ENCODE results near the gene ITPR2.
"Not testable (repeated sequence)": the region's sequence is repeated elsewhere in the genome, so short reads cannot be mapped to it uniquely, and the experiment has no call there.

ITPR2 gene

GRCh38 chr12:26632756-26633155, 200.2 kb downstream of the ITPR2 start:
- no peak for DNase-seq (ENCODE audit: low read depth, low spot score)

- no peak for DNase-seq (ENCODE audit: low read depth, low spot score)
These were observed 201.1 kb downstream of the ITPR2 start for GRCh38 chr12:26631846-26632245.

DNA sequence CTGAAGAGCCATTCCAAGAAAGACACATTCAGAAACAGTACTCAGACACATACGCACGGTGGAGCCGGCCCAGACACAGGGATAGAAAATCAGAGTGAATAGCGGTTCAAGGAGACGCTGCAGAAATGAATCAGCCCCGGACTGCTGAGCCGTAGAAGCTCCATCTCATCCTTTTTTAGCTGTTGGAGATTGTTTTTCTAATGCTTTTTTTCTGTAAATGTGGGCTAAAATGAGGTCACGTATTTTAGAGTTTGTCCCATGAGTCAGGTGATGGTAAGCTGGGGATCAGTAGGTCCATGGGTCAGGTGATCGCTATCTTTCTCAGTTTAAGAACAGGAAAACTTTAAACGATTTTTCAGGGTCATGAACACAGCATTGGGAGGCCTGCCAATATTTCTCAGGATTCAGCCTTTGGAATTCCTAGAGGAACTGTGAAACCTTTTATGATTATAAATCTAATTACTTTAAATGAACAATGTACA, 202.4 kb downstream of the ITPR2 start:
- DNase-seq (ENCODE audit: low read depth, low spot score), result no peak

DNA sequence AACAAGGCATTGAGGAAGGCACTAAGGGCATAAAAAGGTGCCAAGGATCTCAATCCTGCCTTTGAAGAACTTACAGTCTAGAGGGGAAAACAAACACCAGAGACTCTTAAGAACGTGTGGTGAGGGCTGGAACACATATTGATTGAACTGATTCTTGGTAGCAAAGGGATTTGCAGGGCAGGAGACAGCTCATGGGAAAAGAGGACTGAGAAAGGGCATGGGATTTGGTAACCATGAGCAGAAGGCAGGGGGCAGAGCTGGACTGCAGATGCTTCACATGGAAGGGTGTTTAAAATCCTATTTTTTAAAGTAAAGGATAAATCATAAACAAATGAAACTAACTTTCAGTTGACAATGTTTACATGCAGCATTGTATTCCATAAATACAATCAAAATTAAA, 203.1 kb downstream of the ITPR2 start:
- no peak for DNase-seq (ENCODE audit: low read depth, low spot score)

- DNase-seq (ENCODE audit: low read depth, low spot score), result no peak
These were observed 204.8 kb downstream of the ITPR2 start for GRCh38 chr12:26628234-26628633.

DNA sequence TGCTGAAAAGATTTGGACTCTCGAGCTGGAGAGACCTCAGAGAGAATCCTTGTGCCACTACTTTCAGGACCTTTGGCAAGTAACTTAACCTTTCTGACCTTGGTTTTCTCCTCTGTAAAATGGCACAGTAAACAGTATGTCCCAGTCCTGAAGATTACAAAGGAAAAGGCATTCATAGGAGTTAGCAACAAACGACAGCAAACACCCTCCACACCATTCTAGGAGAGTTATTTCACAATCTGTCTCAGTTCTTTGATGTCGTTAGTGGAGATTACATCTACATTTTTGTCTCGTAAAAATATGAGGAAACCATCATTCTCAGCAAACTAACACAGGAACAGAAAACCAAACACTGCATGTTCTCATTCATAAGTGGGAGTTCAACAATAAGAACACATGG, 205.7 kb downstream of the ITPR2 start:
- DNase-seq (ENCODE audit: low read depth, low spot score), result no peak

DNA sequence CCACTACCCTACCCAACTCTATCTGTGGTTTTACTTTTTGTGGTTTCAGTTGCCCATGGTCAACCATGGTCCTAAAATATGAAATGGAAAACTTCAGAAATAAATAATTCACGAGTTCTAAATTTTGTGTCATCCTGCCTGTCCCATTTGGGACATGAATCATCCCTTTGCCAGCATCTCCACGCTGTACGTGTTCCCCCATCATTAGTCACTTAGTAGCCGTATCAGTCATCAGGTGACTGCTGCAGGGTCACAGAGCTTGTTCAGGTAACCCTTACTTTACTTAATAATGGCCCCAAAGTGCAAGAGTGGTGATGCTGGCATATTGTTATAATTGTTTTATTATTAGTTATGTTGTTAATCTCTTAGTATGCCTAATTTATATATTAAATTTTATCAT, 209.9 kb downstream of the ITPR2 start:
- DNase-seq (ENCODE audit: low read depth, low spot score), result no peak

DNA sequence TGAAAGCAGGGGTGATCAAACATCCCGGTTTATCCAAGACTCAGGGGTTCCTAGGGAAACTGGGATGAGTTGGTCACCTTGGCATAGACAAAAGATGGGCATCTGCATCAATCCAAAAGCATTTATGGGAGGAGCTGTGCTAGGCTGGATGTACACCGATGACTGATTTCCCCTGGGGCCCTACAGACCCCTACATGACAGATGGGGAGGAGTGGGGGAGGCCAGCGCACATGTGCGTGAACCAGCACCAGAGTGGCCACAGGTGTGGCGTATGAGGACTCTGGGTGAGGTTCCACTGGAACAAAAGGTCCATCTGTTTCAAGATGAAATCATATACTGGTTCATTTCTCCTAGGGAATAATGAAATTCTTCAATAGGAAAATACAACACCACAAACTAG, 210.4 kb downstream of the ITPR2 start:
- no peak for DNase-seq (ENCODE audit: low read depth, low spot score)

DNA sequence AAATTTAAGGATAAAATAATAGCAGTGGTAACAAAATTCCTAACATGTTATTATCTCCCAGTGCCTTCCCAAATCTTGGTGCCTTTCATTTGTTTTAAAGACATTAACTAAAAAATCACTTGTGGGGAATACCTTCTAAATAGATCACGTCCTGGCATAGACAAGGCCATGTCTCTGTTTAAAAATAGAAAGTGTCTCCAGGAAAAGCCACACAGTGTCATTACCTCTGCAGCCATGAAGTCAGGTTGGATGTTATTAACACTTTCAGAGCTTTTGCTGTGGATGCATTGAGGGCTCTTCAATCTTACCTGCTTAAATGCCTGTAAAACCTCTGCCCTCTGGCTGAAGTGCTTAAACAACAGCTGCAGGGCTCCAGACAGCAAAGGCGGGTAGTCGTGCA, 211.1 kb downstream of the ITPR2 start:
- no peak for DNase-seq (ENCODE audit: low read depth, low spot score)

DNA sequence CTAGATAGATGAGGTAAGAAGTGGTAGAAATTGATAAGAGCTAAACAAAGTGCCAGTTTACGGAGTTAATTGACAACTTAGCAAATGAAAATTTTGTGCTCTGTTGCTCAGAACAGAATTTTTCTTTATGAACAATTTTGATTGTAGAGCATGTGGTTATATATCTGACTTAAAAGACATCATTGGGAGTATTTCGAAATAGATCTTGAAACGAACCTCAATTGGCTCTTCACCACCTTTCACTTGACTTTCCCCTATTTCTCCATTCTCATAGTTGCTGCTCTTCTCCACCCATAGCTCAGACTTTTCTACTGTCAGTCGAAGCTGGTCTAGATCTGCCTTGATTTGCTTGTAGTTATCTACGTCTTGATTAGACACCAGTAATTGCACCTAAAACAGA, 212.1 kb downstream of the ITPR2 start:
- no peak for DNase-seq (ENCODE audit: low read depth, low spot score)

- no peak for DNase-seq (ENCODE audit: low read depth, low spot score)
These were observed 215.5 kb downstream of the ITPR2 start for GRCh38 chr12:26617513-26617912.

DNA sequence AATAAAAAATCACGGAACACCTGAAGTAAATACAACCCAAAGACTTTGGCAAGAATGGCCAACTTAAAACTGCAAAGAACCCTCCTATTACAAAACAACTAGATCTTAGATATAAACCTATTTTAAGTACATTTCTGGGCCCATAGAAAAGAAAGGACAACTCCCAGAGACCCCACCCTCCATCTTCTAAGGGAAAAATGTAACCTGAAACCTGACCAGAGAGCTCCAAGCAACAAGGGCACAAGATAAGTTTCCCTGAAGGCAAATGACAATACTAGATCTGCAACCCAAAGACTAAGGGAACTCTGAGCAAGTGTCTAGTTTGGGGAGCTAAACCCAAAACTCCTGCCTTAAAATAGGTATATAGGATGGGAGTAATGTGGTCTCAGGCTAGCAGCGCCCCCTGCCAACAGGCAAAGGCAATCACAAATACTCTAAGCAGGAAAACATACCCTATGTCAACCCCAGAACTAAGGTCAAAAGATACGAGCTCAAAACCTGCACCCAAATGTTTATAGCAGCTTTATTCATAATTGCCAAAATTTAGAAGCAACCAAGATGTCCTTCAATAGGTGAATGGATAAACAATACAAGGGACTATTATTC, 218.9 kb downstream of the ITPR2 start:
- peak; percentile 29 for DNase-seq (ENCODE audit: low read depth, low spot score)

DNA sequence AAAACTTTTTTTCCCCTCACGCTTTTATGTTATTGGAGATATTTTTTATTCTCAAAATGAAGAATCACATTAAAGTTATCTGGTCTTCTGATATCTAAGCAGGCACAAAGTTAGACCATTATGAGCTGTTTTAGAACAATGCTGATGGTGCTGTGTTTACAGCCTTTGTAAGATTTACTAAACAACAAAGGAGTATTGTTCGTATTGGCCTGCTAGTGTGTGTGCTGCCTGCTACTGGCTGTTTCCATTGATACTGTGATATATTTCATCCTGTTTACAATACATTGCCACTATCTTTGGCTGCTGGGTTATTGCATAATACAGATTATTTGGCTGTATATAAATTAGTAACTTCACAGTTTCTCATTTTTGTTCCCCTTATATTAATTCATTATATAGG, 220.8 kb downstream of the ITPR2 start:
- no peak for DNase-seq (ENCODE audit: low read depth, low spot score)

DNA sequence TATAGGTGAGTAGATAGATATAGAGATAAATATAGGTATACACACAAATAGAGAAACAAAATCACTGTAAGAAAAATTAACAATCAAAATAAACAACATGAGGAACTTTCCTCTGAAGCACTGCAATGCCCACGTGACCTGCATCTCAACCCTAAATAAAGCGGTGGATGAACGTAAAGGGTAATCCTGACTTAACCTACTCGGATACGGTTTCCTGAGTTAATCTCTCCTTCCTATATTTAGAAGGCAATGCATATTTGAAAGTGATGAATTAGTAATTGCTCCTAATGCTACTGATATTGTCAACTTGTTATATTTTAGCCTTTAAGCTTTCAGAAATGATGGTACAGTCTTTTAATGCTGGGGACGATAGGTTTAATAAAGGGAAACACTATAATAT, 221.4 kb downstream of the ITPR2 start:
- DNase-seq (ENCODE audit: low read depth, low spot score), result no peak

DNA sequence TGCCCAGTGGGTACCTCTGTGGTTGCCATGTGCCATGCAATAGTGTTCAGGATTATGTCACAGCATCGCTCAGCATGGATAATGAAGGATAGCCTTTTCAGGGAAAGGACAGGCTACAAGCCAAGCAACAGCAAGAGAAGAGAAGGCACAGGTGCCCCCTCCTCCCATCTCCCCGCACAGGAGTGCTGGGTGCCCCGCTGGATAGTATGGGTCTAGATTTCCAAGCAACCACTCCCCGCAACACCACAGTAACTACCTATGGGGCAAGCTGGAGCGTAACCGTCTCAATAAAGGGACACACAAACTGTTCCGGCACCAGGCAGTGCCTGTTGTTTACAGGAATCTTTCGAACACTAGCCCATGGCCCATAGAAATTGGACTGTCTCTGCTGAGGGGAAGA, 222.2 kb downstream of the ITPR2 start:
- no peak for DNase-seq (ENCODE audit: low read depth, low spot score)

DNA sequence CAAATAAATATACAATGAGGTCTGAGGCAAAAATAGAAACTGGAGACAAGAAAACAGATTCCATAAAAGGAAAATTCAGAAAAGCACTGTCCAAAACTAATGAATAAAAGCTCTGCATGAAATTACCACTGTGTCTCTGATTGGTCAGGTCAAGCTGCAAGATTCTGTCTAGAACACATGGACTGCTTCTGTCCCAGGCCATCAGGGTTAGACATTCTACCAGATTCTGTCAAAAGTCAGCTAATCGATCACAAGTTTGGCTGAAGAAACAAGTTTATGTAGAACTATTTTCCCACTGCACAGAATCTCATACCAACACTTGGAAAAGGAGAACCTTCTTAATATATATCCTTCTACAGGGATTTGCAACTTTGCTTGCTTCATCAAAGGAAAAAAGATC, 223.0 kb downstream of the ITPR2 start:
- DNase-seq (ENCODE audit: low read depth, low spot score), result no peak

- DNase-seq (ENCODE audit: low read depth, low spot score), result no peak
These were observed 224.3 kb downstream of the ITPR2 start for GRCh38 chr12:26608706-26609105.

DNA sequence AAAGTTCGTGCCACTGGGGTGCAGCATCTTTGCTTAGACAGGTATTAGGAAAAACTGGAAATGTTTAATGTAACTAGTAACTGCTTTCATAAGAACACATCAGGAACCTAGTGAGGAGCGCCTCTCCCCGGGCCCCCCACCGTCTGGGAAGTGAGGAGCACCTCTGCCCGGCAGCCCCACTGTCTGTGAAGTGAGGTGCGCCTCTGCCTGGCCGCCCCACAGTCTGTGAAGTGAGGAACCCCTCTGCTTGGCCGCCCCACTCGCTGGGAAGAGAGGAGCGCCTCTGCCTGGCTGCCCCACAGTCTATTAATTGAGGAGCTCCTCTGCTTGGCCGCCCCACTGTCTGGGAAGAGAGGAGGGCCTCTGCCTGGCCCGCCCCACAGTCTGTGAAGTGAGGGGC, 224.7 kb downstream of the ITPR2 start:
- DNase-seq (ENCODE audit: low read depth, low spot score), result no peak

DNA sequence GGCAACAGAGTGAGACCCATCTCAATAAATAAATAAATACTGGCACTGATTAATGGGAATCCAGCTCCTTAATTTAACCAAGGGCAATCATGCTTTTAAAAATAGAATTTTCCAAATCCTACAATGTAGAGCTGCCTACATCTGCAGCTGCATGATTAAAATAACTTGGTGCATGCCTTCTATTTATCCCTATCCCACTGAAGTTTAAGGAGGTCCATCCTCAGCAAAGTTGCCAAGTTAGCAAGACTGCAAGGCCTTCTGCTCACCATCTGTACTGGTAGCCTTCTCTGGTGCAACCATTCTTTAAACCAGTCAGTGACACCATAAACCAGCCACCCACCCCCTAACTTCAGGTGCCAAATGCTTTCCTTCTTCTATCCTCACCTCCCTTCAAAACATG, 226.1 kb downstream of the ITPR2 start:
- no peak for DNase-seq (ENCODE audit: low read depth, low spot score)

GRCh38 chr12:26604813-26605212, 228.2 kb downstream of the ITPR2 start:
- DNase-seq (ENCODE audit: low read depth, low spot score), result not testable (repeated sequence)

GRCh38 chr12:26599096-26599695, 233.8 kb downstream of the ITPR2 start:
- DNase-seq (ENCODE audit: low read depth, low spot score), result no peak

- no peak for DNase-seq (ENCODE audit: low read depth, low spot score)
These were observed 237.2 kb downstream of the ITPR2 start for GRCh38 chr12:26595806-26596205.

DNA sequence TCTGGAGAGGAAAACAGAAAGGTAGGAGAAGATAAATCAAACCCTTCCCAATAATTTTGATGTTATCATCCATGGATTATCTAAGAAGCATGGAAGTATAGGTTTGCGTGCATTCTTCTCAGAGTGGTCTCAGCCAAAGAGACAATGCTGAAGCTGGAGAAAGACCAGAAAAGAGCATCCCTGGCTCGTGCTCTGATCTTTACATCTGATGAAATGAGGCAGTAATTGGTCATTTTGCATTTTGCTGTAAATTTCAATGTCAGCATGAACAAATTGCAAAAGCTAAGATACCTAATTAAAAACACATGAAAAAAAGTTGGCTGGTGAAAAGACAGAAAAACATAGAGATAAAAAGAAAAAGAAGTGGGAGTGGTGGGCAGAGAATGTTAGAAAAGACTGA, 252.4 kb downstream of the ITPR2 start:
- DNase-seq (ENCODE audit: low read depth, low spot score), result no peak

GRCh38 chr12:26576266-26576665, 256.7 kb downstream of the ITPR2 start:
- no peak for DNase-seq (ENCODE audit: low read depth, low spot score)

All from ELF-1 (cell line).